SKM-1 (cell line): ENCODE results near the gene PRKCD.

Source experiments
- DNase-seq: peaks from one replicate; lab custom pipeline; 2025; ENCODE audit not compliant: unreplicated experiment; lab: John Stamatoyannopoulos, UW

PRKCD gene

GRCh38 chr3:53169832-53170324 is 8.9 kb downstream of the PRKCD start:
- no peak for DNase-seq

- peak; percentile 81 for DNase-seq
These were observed 9.5 kb downstream of the PRKCD start for GRCh38 chr3:53170325-53171063.

DNA sequence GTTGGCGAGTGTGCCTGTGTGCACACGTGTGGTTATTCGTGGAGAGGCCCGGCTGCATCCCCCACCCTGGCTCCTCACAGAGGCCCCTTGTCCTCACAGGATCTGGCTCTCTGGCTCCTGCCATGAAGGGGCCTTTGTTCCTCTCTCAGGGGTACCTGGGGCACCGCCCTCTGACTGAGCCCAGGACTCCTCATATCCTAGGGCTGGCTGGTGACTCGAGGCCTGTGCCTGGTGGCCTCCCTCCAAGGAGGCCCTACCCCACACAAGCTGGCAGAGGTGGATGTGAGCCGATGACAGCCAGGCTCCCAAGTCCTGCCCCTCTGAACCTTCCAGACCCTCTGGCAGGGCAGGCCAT is 10.0 kb downstream of the PRKCD start:
- DNase-seq, result no peak

DNA sequence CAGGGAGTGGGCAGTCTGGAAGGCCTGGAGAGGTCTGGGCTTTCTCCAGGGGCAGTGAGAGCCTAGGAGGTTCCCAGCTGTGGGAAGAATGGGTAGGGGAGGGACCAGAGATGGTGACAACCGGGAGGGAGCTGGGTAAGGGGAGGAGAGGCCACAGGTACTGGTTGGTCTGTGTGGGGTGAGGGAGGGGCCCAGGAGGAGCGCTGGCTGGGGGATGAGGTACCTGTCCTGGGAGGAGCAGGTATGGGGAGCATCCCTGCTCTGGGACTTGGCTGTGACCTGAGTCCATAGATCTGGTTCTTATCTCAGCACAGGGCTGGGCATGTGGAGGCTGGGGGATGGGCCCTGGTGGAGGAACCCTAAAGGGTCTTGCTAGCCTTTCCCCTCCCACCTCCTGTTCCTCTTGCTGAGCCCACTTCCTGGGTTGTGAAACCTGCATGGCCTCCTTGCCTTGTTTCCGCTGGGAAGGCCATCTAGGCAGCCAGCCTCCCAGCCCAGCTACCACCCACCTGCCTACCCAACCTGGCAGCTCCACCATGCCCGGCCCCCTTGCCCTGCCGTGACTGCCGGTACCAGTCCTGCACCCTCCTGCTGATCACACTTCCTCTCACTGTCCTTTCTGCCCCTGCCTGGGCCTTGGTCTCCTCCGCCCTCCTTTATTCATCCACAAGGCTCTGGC is 11.0 kb downstream of the PRKCD start:
- peak; percentile 42 for DNase-seq

GRCh38 chr3:53173107-53173506 is 12.1 kb downstream of the PRKCD start:
- DNase-seq, result no peak

- no peak for DNase-seq
These were observed 13.6 kb downstream of the PRKCD start for GRCh38 chr3:53174346-53175250.

DNA sequence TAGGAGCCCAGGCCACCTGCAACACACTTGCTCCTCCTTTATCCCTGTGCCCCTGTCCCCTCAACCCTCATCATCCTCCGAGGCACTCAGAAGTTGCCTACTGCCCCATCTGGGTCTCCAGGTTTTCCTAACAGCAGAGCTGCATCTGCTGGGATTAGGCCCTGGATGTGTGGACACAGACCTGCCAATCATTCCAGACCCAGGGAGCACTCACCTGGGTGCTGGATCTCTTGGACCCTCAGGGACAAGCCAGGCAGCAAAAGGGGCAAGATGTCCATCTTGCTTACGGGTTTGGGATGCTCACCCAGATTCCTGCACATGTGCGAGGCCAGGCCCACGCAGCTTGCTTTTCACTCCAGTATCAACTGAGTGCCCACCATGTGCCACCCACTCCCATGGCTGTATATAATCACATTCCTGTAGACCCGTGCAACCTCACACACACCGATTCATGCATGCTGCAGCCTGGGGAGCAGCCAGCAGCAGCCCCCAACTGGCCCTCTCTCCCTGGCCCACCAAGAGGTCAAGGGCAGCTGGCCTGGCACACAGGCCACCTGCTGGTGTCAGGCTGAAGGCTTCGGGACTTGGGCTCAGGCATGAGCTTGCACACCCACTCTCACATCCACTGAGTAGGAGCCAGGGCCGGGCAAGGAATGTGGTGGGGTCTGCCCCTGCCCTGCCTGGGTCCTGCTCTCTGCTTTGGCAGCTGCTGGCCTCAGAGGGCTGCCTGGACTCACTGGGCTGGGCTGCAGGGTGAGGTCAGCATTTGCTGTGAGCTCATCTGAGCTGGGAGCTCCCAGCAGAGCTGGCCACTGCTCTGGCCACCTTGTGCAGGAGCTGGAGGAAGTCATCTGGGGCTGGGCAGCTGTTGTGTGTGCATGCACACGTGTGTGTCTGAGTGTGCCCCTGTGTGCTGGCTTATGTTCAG is 14.9 kb downstream of the PRKCD start:
- DNase-seq, result no peak

DNA sequence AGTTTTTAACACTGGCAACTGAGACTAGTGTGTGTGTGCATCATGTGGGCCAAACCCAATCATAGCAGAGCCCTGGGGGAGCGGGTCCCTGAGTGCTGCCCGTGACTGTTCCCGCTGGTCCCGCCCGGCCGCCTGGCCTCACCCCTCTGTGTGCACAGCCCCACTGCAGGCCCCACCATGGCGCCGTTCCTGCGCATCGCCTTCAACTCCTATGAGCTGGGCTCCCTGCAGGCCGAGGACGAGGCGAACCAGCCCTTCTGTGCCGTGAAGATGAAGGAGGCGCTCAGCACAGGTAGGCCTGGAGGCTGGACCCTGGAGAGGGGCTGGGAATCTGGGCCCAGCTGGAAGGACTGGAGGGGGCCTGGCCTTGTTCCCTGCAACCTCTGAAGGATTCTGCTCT is 17.2 kb downstream of the PRKCD start:
- no peak for DNase-seq

- no peak for DNase-seq
These were observed 18.6 kb downstream of the PRKCD start for GRCh38 chr3:53179580-53179979.

DNA sequence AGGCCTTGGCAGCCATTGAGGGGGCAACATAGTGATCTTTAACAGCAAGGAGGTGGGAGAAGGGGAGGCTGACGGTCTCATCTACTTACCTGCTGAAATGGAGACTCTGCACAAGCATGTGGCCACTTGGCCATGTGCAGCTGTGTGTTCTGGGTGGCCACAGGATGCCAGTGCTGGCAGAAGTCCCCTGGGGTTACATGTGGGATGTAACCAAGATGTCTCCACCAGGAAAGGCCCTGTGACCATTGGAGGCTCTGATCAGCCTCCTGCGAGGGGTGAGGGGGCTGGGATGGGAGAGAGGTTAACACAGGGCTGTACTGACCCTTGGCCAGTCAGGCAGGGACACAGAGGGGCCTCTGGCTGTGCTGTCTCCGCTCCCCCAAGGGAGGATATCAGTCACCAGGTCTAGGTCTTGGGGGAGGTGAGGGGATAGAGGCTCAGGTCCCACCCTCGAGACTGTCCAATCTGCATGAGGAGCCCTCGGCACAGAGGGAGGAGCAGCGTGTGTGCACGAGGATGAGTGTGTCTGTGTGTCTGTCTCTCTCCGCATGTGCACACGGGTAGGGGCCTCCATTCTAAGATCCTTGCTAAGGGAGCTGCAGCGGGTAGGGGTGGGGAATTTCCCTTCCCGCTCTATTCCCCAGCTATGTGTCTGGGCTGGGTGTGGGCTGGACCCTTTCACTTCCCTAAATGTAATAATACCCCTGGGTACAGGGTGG is 19.5 kb downstream of the PRKCD start:
- DNase-seq, result no peak

DNA sequence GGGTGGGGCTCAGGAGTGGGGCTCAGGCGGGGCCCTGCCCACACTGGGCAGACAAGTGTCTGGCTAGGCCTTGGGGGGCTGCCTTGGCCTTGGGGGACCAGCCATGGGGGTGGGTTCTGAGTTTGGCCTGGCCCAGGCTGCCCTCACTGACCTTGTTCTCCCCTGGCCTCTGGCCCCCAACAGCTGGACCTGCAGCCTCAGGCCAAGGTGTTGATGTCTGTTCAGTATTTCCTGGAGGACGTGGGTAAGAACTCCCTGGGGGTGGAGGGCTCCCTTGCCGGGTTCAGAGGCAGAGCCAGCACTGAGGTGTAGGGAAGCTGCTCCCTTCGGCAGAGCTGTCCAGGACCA is 20.0 kb downstream of the PRKCD start:
- no peak for DNase-seq

DNA sequence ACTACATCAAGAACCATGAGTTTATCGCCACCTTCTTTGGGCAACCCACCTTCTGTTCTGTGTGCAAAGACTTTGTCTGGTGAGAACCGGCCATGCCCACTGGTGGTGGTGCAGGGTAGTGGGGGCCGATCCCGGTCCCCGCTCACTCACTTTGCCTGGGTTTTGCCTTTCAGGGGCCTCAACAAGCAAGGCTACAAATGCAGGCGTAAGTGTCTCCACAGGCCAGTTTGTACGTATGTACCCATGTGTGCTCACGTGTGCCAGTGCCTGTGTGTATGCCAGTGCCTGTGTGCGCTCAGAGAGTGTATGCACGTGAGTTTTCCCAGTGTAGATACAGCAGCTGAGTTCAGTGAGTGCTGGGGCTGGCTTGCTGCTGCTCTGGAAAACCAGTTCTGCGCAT is 20.5 kb downstream of the PRKCD start:
- DNase-seq, result no peak

GRCh38 chr3:53182764-53183355 is 21.9 kb downstream of the PRKCD start:
- no peak for DNase-seq

- DNase-seq, result no peak
These were observed 22.5 kb downstream of the PRKCD start for GRCh38 chr3:53183514-53183913.

GRCh38 chr3:53184701-53185100 is 23.7 kb downstream of the PRKCD start:
- DNase-seq, result no peak

DNA sequence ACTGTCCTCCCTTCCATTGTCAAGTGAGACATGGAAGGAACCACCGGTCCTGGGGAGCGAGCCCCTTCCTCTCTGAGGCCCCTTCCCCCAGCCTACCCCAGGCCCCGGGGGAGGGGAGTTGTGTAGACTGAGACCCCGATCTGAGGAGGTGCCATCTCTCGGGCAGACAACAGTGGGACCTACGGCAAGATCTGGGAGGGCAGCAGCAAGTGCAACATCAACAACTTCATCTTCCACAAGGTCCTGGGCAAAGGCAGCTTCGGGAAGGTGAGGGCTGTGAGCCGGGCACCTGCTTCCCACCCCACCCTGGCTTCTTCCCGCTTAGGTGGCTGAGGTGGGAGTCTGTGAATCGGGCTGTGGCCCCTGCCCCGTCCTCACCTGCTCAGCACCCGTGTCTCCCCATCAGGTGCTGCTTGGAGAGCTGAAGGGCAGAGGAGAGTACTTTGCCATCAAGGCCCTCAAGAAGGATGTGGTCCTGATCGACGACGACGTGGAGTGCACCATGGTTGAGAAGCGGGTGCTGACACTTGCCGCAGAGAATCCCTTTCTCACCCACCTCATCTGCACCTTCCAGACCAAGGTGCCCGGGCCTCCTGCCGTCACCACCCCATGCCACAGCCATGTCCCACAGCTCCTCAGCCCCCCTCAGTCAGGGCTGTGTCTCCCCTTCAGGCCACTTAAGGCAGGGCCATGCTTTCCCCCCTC is 24.9 kb downstream of the PRKCD start:
- no peak for DNase-seq

DNA sequence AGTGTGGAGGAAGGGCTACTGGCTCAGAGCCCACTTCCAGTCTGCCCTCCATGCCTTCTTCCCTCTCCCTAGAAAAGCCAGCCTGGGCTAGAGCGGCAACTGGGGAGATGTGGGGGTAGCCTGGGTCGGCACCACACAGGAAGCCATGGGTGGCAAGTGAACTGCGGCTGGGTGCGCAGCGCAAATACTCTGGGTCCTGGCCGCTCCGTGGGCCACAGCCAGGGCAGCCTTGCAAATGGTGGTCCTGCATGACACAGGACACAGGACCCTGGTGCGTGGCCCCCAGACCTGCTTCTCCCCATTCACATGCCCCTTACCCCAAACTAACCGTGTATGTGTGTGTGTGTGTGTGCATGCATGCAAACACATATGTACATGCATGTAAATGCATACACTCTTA is 25.7 kb downstream of the PRKCD start:
- no peak for DNase-seq

GRCh38 chr3:53187430-53187829 is 26.4 kb downstream of the PRKCD start:
- DNase-seq, result no peak

DNA sequence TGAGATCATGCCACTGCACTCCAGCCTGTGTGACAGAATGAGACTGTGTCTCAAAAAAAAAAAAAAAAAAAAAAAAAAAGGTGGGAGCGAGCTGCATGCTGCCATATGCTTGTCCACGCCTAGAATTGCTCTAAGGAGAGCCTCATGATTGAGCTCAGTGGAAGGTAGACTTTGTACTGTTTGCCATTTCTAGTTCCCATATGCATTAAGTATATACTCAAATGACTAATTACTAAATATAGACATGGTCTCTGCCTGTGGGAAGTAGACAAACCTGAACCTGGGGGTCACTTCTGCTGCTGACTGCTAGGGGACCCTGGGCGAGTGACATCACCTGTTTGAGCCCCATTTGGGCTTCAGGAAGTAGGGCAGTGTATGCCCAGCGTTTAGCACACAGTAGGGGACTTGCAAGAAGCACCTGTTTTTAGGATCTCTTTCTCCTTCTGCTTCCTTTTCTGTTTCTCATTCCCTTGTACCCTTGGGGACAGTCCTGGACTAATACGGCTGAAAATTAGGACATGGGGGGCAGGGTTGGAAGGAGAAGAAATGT is 27.2 kb downstream of the PRKCD start:
- no peak for DNase-seq
